HG03135 (cell line): Measurements from ENCODE around the gene UBQLN1.

Experiments used
- ATAC-seq: cut with Tn5 transposase; IDR thresholded peaks from one replicate; pipeline ENCODE4 v1.9.1; 2021; ENCODE audit warnings: mild to moderate bottlenecking, moderate library complexity; ENCODE audit not compliant: unreplicated experiment

The UBQLN1 gene

GRCh38 chr9:83691492-83691891 lies 16.3 kb downstream of the UBQLN1 start:
- no peak for ATAC-seq

- ATAC-seq, result no peak
Measured at GRCh38 chr9:83688921-83689320, 18.8 kb downstream of the UBQLN1 start.

- no peak for ATAC-seq
Measured at GRCh38 chr9:83681490-83681889, 26.3 kb downstream of the UBQLN1 start.

- no peak for ATAC-seq
Measured at GRCh38 chr9:83680233-83680632, 27.5 kb downstream of the UBQLN1 start.

GRCh38 chr9:83677596-83677995 lies 30.2 kb downstream of the UBQLN1 start:
- ATAC-seq, result no peak

GRCh38 chr9:83675466-83675865 lies 32.3 kb downstream of the UBQLN1 start:
- ATAC-seq, result no peak

GRCh38 chr9:83671451-83671850 lies 36.3 kb downstream of the UBQLN1 start:
- no peak for ATAC-seq

- ATAC-seq, result no peak
Measured at GRCh38 chr9:83670381-83670780, 37.4 kb downstream of the UBQLN1 start.

- ATAC-seq, result no peak
Measured at GRCh38 chr9:83669067-83669466, 38.7 kb downstream of the UBQLN1 start.

- peak; percentile 86 for ATAC-seq
Measured at GRCh38 chr9:83665580-83666200, 42.1 kb downstream of the UBQLN1 start.

GRCh38 chr9:83662933-83663332 lies 44.8 kb downstream of the UBQLN1 start:
- no peak for ATAC-seq

- no peak for ATAC-seq
Measured at GRCh38 chr9:83656952-83657351, 50.8 kb downstream of the UBQLN1 start.

GRCh38 chr9:83656032-83656680 lies 51.6 kb downstream of the UBQLN1 start:
- peak; percentile 51 for ATAC-seq

GRCh38 chr9:83655433-83655832 lies 52.3 kb downstream of the UBQLN1 start:
- ATAC-seq, result no peak

- ATAC-seq, result no peak
Measured at GRCh38 chr9:83652433-83652832, 55.3 kb downstream of the UBQLN1 start.

GRCh38 chr9:83651558-83651957 lies 56.2 kb downstream of the UBQLN1 start:
- no peak for ATAC-seq

GRCh38 chr9:83649515-83649914 lies 58.2 kb downstream of the UBQLN1 start:
- no peak for ATAC-seq

GRCh38 chr9:83649080-83649479 lies 58.7 kb downstream of the UBQLN1 start:
- ATAC-seq, result no peak

- ATAC-seq, result no peak
Measured at GRCh38 chr9:83646500-83647239, 61.1 kb downstream of the UBQLN1 start.

GRCh38 chr9:83642793-83643192 lies 65.0 kb downstream of the UBQLN1 start:
- ATAC-seq, result no peak

- ATAC-seq, result no peak
Measured at GRCh38 chr9:83639266-83639665, 68.5 kb downstream of the UBQLN1 start.

- no peak for ATAC-seq
Measured at GRCh38 chr9:83637389-83637788, 70.4 kb downstream of the UBQLN1 start.
